NB4 (cell line): Measurements from ENCODE around the gene SMCR8.
"Not testable (repeated sequence)": the region's sequence is repeated elsewhere in the genome, so short reads cannot be mapped to it uniquely, and the experiment has no call there.

ENCODE experiments used
- MYC ChIP-seq: IDR thresholded peaks from 2 replicates; pipeline ENCODE4 v1.6.1; 2011; ENCODE audit warnings: low read depth, low read length
- POLR2A ChIP-seq: IDR thresholded peaks from 2 replicates; pipeline ENCODE4 v1.6.1; 2011; ENCODE audit warnings: mild to moderate bottlenecking; ENCODE audit not compliant: insufficient read length; ENCODE audit errors: extremely low read depth
- TF ChIP-seq, protein P1 (sequence below): IDR thresholded peaks from one replicate; pipeline ENCODE4 v1.5.1; 2012; ENCODE audit warnings: low read depth, low read length
- TF ChIP-seq, protein P2 (sequence below): IDR thresholded peaks from 2 replicates; pipeline ENCODE4 v1.6.1; 2011; ENCODE audit warnings: low read depth, low read length

DNA sequence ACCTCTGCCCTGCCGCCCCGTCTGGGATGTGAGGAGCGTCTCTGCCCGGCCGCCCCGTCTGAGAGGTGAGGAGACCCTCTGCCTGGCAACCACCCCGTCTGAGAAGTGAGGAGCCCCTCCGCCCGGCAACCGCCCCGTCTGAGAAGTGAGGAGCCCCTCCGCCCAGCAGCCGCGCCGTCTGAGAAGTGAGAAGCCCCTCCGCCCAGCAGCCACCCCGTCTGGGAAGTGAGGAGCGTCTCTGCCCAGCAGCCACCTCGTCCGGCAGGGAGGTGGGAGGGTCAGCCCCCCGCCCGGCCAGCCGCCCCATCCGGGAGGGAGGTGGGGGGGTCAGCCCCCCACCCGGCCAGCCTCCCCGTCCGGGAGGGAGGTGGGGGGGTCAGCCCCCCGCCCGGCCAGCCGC lies 17.0 kb upstream of the SMCR8 start:
- TF ChIP-seq, protein P1, sequence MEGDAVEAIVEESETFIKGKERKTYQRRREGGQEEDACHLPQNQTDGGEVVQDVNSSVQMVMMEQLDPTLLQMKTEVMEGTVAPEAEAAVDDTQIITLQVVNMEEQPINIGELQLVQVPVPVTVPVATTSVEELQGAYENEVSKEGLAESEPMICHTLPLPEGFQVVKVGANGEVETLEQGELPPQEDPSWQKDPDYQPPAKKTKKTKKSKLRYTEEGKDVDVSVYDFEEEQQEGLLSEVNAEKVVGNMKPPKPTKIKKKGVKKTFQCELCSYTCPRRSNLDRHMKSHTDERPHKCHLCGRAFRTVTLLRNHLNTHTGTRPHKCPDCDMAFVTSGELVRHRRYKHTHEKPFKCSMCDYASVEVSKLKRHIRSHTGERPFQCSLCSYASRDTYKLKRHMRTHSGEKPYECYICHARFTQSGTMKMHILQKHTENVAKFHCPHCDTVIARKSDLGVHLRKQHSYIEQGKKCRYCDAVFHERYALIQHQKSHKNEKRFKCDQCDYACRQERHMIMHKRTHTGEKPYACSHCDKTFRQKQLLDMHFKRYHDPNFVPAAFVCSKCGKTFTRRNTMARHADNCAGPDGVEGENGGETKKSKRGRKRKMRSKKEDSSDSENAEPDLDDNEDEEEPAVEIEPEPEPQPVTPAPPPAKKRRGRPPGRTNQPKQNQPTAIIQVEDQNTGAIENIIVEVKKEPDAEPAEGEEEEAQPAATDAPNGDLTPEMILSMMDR = not testable (repeated sequence)
- TF ChIP-seq POLR2A, MYC: not testable (repeated sequence)
- TF ChIP-seq, protein P2, sequence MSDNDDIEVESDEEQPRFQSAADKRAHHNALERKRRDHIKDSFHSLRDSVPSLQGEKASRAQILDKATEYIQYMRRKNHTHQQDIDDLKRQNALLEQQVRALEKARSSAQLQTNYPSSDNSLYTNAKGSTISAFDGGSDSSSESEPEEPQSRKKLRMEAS = not testable (repeated sequence)
